Caco-2 (cell line): ENCODE data around the gene COL15A1. TPM values are rescaled to one million over a fixed set of nuclear protein-coding genes. Genes with fewer than 3 reads are reported as not detected.

Experiments
- BruUV-seq: library from RNA; stranded (reverse); fragments of 400-500 nt; replicated peaks from 2 replicates; lab custom pipeline; 2021; lab: Mats Ljungman, UMichigan
- CTCF ChIA-PET: fragments of 300-600 bp; sonication (Branson Sonifier 250); formaldehyde crosslinking; loops from one replicate; lab custom pipeline; 2022; ENCODE audit warnings: antibody characterized with exemption; lab: Charles Lee
- POLR2A ChIA-PET: fragments of 300-600 bp; sonication (Branson Sonifier 250); formaldehyde crosslinking; loops from one replicate; lab custom pipeline; 2022; ENCODE audit warnings: antibody characterized with exemption; lab: Charles Lee
- DNase-seq, 2 experiments: peaks; one replicate each; pipeline versions ENCODE4 v3.0.0 to v3.0.0-alpha.2; 2020 to 2022
- H3K27me3 ChIP-seq: replicated peaks from 2 replicates; pipeline ENCODE4 v1.6.0; 2011; ENCODE audit warnings: low read length; ENCODE audit not compliant: control insufficient read depth, insufficient read depth
- H3K36me3 ChIP-seq: 2 replicates; pipeline ENCODE4 v1.5.1; 2011; ENCODE audit warnings: low read length; ENCODE audit not compliant: control insufficient read depth, insufficient read depth
- H3K4me1 ChIP-seq: fragments of 250-450 bp; sonication (Bioruptor Pico); 2 replicates; pipeline ENCODE4 v1.5.1; 2020; ENCODE audit warnings: mild to moderate bottlenecking
- H3K4me3 ChIP-seq: 2 replicates; pipeline ENCODE4 v1.5.1; 2011; ENCODE audit warnings: low read depth, mild to moderate bottlenecking, control low read depth, low read length
- H3K9me3 ChIP-seq: fragments of 250-450 bp; sonication (Bioruptor Pico); 2 replicates; pipeline ENCODE4 v1.5.1; 2020; ENCODE audit warnings: mild to moderate bottlenecking, moderate library complexity
- H3K27ac Mint-ChIP-seq: one replicate; pipeline ENCODE4 v1.8.0; 2022; ENCODE audit warnings: mixed read lengths; ENCODE audit not compliant: unreplicated experiment
- H3K27me3 Mint-ChIP-seq: one replicate; pipeline ENCODE4 v1.8.0; 2022; ENCODE audit warnings: mixed read lengths; ENCODE audit not compliant: insufficient read depth, unreplicated experiment
- H3K36me3 Mint-ChIP-seq: one replicate; pipeline ENCODE4 v1.8.0; 2022; ENCODE audit warnings: mild to moderate bottlenecking, mixed read lengths; ENCODE audit not compliant: insufficient read depth, unreplicated experiment
- H3K4me1 Mint-ChIP-seq: one replicate; pipeline ENCODE4 v1.8.0; 2022; ENCODE audit warnings: low read depth, mixed read lengths; ENCODE audit not compliant: unreplicated experiment
- H3K4me3 Mint-ChIP-seq: one replicate; pipeline ENCODE4 v1.8.0; 2022; ENCODE audit warnings: mild to moderate bottlenecking, moderate library complexity, mixed read lengths; ENCODE audit not compliant: unreplicated experiment
- H3K9me3 Mint-ChIP-seq: one replicate; pipeline ENCODE4 v1.8.0; 2022; ENCODE audit warnings: mixed read lengths; ENCODE audit not compliant: unreplicated experiment
- CTCF ChIP-seq, 2 experiments: fragments of 200-600 bp in 1 of 2; IDR thresholded peaks; 1 replicate in 1 of 2; 2 replicates in 1 of 2; pipeline versions ENCODE4 v1.5.1 to v1.8.0; 2011 to 2022; ENCODE audit warnings: antibody characterized with exemption in 1 of 2, control low read depth in 1 of 2, inconsistent platforms in 1 of 2, low read depth in 1 of 2, low read length in 1 of 2, mild to moderate bottlenecking in 1 of 2, moderate library complexity in 1 of 2; ENCODE audit not compliant: insufficient read depth in 1 of 2, severe bottlenecking in 1 of 2, unreplicated experiment in 1 of 2
- intact Hi-C: fragments of 100-400 bp; cut with micrococcal nuclease; formaldehyde crosslinking; loops from one replicate; pipeline ENCODE4 v1.10.0; 2022; ENCODE audit not compliant: unreplicated experiment
- total RNA-seq: library from RNA; stranded (reverse); gene quantifications from 2 replicates; pipeline ENCODE4 v1.2.3, GENCODE V29; 2022

COL15A1 gene
- total RNA-seq, 1 experiment from 2014 or later: not detected

- DNase-seq: no peak
- H3K27ac Mint-ChIP-seq: no peak overlapping the region
- Histone ChIP-seq H3K4me3 (no peak overlapping the region), H3K27me3 (no peaks in the 10 kb centered on the region; the same call in 1 of the 2 replicates), H3K4me1 (no peaks in the 10 kb centered on the region), H3K36me3 (no peaks in the 10 kb centered on the region), H3K9me3 (no peaks in the 10 kb centered on the region)
- no peaks in the 10 kb centered on the region for H3K4me1 Mint-ChIP-seq
- BruUV-seq: no TSS peak
- no peaks in the 10 kb centered on the region for H3K36me3 Mint-ChIP-seq
- no peak overlapping the region for H3K4me3 Mint-ChIP-seq
- H3K9me3 Mint-ChIP-seq: no peaks in the 10 kb centered on the region
- H3K27me3 Mint-ChIP-seq: peaks cover 3% of the 10 kb centered on the region
- no peak for TF ChIP-seq CTCF (IDR thresholded peaks at IDR 0.05; ENCODE audit: insufficient read depth in 1 of 2, low read depth in 1 of 2, low read length in 1 of 2, severe bottlenecking in 1 of 2, unreplicated experiment in 1 of 2)
- POLR2A ChIA-PET: no interaction called here
- intact Hi-C loops: no loop called here
- CTCF ChIA-PET: no interaction called here
Measured at GRCh38 chr9:98950262-98950661, 6.6 kb downstream of the COL15A1 start.

- no peak overlapping the region for H3K27ac Mint-ChIP-seq
- H3K9me3 Mint-ChIP-seq: peaks cover 2% of the 10 kb centered on the region
- no peak overlapping the region for H3K4me3 Mint-ChIP-seq
- H3K9me3 ChIP-seq: peaks cover 2% of the 10 kb centered on the region; the same call in 1 of the 2 replicates
- TF ChIP-seq CTCF (IDR thresholded peaks at IDR 0.05; ENCODE audit: insufficient read depth in 1 of 2, low read depth in 1 of 2, low read length in 1 of 2, severe bottlenecking in 1 of 2, unreplicated experiment in 1 of 2): no peak
- H3K4me3 ChIP-seq: no peak overlapping the region
- no peaks in the 10 kb centered on the region for H3K4me1 Mint-ChIP-seq
- no peaks in the 10 kb centered on the region for H3K4me1 ChIP-seq
- no peaks in the 10 kb centered on the region for H3K36me3 ChIP-seq
- H3K27me3 Mint-ChIP-seq: peaks cover 3% of the 10 kb centered on the region
- CTCF ChIA-PET: no interaction called here
- POLR2A ChIA-PET: no interaction called here
- H3K27me3 ChIP-seq: no peaks in the 10 kb centered on the region; the same call in 1 of the 2 replicates
- no peak for DNase-seq
- no peaks in the 10 kb centered on the region for H3K36me3 Mint-ChIP-seq
- BruUV-seq: no TSS peak
- intact Hi-C loops: no loop called here
Measured at GRCh38 chr9:98951967-98952366, 8.3 kb downstream of the COL15A1 start.

GRCh38 chr9:98953581-98954243 lies 10.0 kb downstream of the COL15A1 start:
- Histone ChIP-seq H3K36me3 (no peaks in the 10 kb centered on the region), H3K9me3 (peaks cover 8% of the 10 kb centered on the region; the same call in 1 of the 2 replicates), H3K4me3 (no peak overlapping the region), H3K4me1 (no peaks in the 10 kb centered on the region), H3K27me3 (no peaks in the 10 kb centered on the region; the same call in 1 of the 2 replicates)
- no peaks in the 10 kb centered on the region for H3K4me1 Mint-ChIP-seq
- intact Hi-C loops: no loop called here
- no peak for TF ChIP-seq CTCF (IDR thresholded peaks at IDR 0.05; ENCODE audit: insufficient read depth in 1 of 2, low read depth in 1 of 2, low read length in 1 of 2, severe bottlenecking in 1 of 2, unreplicated experiment in 1 of 2)
- CTCF ChIA-PET: no interaction called here
- POLR2A ChIA-PET: no interaction called here
- H3K27me3 Mint-ChIP-seq: no peaks in the 10 kb centered on the region
- no peak overlapping the region for H3K27ac Mint-ChIP-seq
- BruUV-seq: no TSS peak
- no peak overlapping the region for H3K4me3 Mint-ChIP-seq
- H3K36me3 Mint-ChIP-seq: no peaks in the 10 kb centered on the region
- H3K9me3 Mint-ChIP-seq: peaks cover 12% of the 10 kb centered on the region
- DNase-seq: no peak
